Activated T-helper 9 cell treated with anti-CD3 and anti-CD28 coated beads, Interleukin-2, amount 50 U/mL, for 16 hours (primary cell): Measurements from ENCODE around the gene AMPD3.

Experiments
- DNase-seq: peaks from one replicate; pipeline ENCODE4 v3.0.0-alpha.2; 2020; ENCODE audit warnings: low read depth

AMPD3 gene

DNA sequence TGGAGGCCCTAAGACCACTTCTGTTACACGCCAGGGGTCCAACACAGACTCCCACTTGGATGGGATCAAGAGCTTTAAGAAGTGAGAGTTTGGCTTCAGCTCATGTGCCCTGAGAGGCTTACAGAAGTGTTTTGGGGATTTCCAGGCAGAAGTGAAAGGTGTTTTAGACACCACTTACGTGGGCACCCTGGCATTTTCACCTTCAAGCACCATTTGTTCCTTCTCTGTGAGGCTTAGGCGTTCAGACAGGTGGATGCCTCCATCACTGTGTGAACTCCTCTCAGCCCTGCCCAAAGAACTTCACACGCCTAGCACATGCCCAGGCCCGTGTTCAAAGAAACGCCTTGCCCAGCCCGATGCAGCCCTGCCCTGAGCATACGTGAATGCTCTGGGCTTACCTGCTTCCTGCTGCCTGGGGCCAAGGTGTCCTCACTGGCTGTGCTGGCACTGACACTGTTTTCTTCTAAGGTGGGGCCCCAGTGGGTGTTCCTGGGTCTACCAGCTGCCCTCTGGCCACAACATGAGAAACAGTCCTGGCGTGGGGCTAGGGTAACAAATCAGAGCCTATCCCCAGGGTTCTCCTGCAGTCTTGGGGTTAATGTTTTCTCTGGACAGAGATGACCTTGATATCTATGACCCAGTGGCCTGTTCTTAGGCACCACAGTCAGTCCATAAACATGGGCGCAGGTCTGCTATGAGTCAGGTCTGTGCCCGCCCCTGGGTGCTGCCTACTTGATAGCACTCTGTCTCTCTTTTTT is 34.0 kb downstream of the AMPD3 start:
- DNase-seq: no peak

DNA sequence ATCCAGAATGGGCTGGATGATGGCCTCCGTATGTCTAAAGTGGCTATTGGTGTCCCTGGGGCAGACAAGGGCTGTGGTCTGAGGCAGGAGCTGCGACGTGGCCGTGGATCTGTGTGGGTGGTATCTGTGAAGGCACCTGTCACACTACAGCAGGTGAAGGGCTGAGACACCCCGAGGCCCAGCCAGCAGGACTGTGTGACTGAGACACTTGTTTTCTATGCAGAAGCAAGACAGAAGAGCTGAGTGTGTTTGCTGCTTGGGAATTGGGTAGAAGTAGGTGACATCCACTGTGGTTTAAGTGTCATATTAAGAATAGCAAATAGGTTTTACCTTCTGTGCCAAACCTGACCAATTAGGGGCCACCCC is 35.0 kb downstream of the AMPD3 start:
- no peak for DNase-seq

DNA sequence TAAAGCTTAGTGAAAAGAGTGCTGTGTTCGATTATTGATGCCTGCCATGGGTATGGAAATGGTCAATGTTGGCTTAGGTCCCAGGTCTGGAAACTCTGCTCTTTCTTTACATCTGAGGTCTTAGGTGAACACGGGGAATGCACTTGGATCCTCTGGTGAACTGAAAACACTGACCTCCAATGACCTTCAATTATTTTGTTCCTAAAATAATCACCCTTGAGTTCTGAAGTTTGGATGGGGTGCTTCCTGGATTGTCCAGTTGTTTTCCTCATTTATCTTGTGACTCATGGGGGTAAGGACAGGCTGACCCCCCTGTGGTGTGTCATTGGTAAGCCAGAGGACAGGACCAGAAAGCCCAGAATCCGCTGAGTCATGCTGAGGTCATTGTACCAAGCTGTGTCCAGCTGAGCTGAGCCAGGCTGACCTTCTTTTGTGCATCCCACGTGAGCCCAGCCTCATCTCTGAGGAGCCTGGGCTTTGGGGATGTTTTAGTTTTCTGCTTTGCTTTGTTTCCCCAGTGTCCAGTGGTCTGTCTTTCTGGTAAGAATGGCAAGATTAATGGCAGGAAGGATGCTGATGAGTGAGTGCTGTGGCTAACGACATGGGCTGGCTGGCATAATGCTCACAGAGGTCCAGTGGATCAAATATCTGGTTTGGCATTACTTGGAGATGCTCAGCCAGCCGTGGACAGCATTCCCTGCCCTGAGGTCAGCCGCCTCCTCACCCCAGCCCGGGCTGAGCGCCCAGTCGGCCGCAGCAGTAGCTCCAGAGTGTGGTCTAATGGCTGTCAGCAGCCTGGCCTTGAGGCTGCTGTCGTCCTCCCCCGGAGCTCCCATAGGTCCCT is 35.6 kb downstream of the AMPD3 start:
- no peak for DNase-seq

DNA sequence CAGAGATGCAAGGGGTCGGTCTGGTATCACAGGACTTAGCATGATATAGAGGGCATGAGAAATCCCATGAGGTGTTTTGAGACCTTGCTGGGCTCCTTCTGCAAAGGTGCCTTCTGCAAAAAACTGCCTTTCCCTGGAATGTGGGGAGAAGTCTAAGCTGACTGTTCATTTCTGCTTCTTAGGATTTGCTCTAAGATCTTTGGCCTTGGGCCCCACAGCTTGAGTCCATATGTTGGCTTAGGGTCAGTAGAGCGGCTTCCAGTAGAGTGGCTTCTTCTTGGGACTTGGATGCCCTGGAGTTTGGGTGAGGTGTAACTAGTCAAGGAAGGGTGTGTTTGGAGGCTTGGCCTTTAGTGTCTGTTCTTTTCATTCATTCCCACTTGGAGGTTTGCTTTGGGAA is 37.0 kb downstream of the AMPD3 start:
- no peak for DNase-seq

DNA sequence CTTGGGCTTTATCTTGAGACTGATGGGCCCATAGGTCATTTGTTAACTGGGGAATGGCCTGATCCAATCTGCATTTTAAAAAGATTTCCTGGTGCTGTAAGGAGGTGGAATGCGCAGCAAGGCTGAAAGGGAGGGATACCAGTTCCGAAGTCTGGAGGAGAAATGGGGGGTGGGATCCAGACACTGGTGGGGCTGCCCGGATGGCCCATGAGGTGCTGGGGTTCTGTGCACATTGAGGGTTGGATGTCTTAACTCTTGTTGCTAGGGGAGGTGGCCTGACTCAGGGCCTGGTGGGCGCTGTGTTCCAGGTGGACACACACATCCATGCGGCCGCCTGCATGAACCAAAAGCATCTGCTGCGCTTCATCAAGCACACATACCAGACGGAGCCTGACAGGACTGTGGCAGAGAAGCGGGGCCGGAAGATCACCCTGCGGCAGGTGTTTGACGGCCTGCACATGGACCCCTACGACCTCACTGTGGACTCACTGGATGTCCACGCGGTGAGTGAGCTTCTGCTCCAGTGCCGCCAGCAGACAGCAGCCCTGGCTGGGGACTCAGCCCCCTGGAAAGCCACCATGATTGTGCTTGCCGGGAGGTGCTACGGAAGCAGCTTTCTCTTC is 38.1 kb downstream of the AMPD3 start:
- no peak for DNase-seq

DNA sequence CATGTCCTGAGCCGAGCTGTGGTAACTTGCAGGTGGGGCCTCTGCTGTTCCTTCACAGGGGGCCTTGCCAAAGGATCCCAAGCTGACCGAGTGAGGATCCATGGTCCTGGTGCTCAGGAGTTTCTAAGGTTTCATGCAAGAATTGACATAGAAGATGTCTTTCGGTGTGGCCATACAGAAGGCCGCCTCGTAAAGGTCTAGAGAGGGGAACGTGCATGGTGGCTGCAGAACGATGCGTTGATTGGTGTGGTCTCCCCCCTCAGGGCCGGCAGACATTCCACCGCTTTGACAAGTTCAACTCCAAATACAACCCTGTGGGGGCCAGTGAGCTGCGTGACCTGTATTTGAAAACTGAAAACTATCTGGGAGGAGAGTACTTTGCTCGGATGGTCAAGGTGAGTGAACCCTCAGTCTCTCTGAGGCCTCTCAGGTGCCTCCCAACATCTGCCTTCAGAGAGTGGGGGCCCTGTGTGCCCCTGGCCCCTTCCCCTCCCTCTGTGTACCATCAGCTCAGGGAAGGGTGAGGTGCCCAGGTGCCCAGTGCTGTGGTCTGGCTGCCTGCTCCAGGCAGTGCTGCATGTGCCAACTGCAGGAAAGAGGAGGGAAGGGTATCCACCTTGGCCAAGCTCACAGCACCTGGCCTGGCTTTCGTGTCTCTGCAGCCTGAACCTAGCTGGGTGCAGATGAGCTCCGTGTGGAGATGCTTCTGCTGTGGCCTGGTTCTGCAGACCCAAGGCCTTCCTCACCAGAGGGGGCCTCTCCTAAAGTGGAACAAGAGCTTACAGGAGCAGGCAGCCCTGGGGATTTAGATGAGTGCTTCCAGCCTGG is 39.8 kb downstream of the AMPD3 start:
- no peak for DNase-seq

DNA sequence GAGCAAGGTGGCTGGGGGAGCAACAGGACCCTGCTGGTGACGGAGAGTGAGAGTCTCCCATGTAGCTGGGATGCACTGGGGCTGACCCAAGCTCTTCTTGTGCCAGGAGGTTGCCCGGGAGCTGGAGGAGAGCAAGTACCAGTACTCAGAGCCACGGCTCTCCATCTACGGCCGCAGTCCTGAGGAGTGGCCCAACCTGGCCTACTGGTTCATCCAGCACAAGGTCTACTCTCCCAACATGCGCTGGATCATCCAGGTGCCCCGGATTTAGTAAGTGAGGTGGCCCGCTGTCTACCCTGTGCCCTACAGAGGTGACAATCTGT is 40.4 kb downstream of the AMPD3 start:
- DNase-seq: no peak

DNA sequence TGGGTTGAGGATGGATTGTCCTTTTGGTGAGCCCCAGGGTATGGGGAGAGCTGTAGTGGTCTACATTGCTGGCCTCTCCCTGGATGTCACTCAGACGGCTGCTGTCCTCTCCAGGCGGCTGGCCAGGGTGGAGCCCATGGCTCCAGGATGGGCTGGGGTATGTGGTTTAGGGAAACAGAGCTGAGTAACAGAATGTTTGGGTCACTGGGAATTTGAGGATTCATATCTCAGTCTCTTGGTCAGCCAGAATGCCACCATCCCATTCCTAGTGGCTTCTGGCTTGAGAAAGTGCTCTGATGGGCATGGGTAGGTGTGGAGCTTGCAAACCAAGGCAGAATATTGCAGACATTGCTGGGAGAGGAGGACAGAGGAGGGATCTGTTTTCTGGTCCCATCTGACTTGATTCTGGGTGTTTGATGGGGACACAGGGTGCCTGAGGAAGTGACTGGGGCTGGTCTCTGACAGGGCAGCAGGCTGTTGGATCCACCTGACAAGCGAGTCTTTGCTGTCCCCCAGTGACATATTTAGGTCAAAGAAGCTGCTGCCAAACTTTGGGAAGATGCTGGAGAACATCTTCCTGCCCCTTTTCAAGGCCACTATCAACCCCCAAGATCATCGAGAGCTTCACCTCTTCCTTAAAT is 41.4 kb downstream of the AMPD3 start:
- DNase-seq: no peak

DNA sequence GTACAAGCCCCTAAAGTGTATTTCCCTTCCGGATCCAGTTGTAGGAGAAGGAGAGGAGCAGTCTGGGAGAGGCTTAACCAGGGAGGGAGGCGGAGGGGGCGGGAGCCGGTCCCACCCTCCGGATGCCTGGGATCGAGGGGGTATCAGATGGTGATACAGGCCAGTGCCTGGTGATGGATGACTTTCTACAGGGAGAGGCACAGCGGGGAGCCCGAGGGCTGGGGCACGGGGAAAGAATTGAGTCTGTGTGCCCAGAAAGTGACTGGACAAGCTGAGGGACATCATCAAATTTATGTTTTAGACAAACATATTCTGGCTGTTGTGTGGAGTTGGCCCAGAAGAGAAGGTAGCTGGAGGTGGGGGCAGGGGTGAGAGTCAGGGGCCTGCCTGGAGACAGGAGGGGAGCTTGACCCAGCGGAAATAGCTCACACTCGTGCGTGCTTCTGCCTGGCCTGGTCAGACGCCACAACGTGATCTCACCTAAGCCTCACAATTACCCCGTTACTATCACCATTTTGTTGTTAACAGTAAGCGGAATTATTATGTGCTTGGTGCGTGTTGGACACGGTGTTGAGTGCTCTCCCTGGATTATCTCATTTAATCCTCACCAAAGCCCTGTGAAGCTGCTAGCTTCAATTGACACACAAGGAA is 42.4 kb downstream of the AMPD3 start:
- DNase-seq: no peak

DNA sequence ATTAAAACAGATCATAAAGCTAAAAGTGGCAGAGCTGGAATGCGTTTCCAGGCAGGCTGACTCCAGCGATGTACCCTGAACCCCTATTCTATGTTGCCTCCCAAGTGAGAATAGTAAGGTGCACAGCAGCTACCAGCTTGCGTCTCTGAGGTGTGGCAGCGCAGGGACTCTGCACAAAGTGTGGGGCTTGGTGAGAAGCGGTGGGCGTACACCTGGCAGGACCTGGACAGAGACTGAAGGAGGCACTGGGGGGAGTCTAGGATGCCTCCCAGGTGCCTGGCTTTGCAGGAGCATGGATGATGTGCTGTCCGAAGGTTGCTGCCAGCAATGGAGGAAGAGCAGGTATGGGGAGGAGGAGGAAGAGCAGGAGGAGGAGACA is 42.9 kb downstream of the AMPD3 start:
- DNase-seq: no peak

DNA sequence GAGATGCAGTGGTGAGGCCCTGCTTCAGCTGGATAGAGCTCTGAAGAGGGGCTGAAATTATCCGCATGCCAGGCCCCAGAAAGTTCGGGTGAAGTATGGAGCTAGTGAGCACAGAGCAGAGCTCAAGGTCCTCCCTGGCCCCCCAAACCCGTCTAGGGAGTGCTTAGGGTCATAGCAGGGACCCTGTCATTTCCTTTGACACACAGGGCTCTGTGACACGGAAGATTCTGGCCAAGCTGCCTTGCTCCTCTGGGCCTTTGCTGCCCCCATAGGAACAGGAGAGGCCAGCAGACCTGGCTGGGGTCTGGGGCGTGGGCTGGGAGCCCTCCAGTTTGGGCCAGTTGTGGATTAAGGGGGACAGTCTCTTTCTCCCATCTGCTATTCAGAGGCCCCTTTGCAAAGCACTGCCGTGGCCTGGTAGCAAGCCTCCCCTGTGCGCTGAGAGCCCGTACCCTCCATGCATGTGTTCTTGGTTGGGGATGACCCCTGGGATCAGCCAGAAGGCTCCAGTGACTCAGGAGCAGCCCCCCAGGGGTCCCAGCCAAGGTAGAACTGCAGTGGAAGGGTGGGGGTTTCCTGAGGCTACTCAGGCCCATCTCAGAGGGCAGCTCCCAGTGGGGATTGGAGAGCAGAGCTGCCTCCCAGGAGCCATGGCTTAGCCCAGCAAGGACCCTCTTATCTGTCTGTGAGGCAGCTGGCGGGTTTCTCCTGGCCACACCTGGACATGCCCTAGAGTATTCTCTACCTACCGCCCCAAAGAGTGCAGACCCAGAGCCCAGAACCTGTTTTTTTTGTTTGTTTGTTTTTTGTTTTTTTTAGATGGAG is 43.6 kb downstream of the AMPD3 start:
- no peak for DNase-seq

DNA sequence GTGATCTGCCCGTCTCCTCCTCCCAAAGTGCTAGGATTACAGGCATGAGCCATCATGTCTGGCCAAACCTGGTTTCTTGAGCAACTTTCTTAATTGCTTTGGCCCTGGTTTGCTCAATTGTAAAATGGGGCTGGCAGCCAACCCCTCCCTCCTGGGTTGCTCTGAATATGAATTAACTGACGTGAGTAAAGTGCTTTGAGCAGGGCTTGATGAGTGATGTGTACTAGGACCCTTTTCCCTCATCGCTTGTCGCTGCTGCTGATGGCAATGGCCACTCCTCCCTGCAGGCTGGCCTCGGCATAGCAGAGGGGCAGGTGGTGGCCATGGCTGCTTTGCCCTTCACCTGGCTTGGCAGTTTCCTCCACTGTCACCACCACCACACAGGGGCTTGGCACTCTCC is 44.4 kb downstream of the AMPD3 start:
- no peak for DNase-seq

DNA sequence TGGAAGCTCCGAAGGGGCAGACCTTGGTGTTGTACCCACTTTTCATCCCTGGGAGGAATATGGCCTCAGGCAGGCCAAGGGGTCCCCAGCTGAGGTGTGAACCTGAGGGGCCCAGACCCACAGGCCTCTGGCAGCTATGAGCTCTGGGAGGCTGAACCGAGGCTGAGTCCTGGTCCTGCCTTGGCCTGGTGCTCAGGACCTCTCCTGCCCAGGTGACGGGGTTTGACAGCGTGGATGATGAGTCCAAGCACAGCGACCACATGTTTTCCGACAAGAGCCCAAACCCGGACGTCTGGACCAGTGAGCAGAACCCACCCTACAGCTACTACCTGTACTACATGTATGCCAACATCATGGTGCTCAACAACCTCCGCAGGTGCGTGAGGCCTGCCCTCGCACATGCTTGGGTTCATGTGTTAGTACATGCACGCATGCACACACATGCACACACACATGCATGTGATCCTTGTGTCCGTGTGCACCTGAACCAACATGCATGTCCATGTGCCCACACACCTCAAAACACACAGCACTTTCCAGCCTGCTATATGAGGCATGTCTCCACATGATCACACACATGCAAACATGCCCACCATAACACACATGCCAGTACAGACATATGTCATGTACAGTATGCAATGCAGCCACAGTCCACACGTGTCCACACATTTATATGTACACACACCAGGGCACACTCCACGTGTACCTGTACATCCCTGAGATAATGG is 45.0 kb downstream of the AMPD3 start:
- DNase-seq: no peak

DNA sequence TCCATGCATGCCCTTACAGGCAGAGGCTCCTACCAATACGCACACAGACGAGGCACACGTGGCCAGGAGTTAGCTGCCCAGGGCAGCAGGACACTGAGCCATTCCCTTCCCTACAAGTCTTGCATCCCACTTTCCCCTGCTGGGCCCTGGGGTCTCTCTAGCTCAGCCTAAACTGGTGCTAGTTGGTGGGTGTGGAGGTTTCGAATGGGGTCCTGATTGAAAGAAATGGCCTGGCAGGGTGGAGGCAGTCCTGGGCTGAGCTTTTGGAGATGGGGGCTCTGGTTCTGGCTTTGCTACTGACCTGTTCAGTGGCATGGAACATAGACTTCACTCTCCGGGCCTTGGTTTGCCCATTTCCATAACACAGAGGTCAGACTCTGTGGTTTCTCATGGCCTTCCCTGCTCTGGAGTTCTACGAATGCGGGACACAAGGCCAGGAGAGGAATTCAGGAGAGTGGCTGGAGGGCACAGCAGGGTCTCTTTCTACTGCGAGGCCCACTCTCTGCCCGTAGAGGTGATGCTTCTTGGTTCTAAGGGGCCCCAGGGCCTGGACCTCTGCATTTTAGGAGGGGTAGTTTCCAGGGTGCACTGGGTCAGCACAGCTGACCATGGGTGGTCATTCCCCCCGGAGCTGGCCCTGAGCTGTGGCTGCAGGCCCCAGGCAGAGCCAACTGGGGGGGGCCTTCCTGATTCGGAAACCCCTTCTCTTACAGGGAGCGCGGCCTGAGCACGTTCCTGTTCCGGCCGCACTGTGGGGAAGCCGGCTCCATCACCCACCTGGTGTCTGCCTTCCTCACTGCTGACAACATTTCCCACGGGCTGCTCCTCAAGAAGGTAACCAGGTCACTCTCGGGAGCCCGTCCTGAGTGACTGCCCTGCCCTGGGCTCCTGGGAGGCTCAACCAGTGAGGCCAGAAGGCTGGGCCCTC is 46.0 kb downstream of the AMPD3 start:
- DNase-seq: no peak

DNA sequence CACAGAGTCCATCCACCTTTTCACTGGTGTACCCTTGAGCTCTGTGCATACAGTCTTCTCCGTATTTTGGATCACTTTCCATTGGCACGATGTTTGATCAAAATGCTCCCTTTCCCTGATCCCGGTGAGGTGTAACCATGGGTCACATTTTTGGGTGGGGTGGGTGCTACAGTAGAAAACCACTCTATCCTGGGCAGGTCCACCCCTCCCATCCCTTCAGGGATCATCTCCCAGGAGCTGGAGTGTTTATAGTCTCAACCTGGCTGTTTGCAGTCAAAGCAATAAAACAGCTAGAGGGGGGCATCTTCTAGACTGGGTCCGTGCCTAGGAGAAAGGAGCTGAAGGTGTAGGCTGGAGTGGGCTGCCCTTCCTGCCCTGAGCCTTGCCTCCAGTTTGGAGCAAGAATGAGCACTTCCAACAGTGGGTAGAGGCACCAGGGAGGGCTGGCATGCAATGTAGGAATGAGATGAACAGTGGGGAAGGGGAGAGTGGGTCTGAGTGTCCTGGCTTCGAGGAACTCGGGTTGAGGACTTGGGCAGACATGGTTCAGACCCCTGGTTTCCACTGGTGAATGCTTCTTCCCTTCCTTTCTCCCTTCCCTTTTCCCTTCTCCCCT is 47.1 kb downstream of the AMPD3 start:
- no peak for DNase-seq

DNA sequence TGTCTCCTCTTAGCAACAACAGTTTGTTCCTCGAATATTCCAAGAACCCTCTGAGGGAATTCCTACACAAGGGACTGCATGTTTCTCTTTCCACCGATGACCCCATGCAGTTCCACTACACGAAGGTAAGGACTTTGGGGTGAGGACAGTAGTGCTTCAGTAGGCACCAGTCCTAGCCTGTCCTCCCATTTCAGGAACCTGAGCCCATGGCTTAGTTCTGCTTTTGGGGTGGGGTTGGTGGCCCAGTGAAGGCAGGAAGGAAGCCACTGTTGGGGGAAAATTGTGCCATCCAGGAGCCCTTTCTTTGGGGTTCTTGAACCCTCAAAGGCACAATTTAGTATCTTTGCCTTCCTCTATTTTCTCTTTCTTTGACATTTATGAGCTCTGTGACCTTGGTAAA is 47.7 kb downstream of the AMPD3 start:
- DNase-seq: no peak

DNA sequence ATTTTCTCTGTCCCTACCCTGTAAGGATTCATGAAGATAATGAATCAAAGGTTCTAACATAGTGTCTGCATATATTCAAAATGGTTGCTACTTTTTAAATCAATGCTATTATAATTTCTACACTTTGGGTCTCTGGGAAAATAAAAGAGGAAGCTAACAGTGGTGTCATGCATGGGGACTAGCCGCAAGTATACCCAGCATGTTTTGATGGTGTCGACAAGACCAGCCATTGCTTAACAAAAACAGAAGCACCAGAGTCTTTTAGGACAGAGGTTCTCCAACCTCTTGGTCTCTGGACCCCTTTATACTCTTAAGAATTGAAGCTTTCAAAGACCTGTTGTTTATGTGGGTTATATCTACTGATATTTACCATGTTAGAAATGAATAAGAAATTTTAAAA is 48.2 kb downstream of the AMPD3 start:
- DNase-seq: no peak

DNA sequence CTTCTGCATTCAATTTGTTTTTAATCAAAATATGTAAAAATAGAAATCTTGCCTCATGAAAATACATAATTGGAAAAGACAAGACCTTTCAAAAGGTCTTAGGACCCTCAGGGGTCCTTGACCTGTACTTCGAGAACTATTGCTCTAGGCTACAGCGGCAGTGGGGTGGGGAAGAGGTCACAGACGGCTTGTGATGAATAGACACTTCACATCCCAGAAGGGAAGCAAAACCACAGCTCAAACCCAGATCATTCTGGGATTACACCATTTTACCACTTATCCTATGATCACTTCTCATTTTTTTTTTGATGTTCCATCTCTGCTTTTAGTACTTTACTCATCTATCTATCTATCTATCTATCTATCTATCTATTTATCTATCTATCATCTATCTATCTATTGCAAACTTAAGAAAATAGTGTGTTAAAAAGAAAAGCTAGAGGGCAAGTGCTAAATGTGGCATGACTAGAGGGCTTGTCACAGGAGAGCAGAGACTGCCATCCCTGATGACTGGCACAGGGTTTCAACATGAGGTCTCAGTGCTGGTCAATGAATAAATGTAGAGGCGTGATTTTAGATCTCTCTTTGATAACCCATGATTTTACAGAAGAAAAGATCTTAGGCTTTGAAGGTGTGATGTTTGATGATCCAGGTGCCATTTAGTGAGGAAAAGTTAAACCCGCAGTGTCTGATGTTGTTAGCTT is 48.9 kb downstream of the AMPD3 start:
- no peak for DNase-seq
